Measurements from ENCODE around the gene MSL1. TPM values are rescaled to one million over a fixed set of nuclear protein-coding genes. Genes with fewer than 3 reads are reported as not detected.

MSL1 gene
- total and polyA plus RNA-seq, 2 of the 13 experiments (the other 11 are each of a cell fraction or from before 2014, with no cell fraction given): 63.8 to 88.5 TPM

DNA sequence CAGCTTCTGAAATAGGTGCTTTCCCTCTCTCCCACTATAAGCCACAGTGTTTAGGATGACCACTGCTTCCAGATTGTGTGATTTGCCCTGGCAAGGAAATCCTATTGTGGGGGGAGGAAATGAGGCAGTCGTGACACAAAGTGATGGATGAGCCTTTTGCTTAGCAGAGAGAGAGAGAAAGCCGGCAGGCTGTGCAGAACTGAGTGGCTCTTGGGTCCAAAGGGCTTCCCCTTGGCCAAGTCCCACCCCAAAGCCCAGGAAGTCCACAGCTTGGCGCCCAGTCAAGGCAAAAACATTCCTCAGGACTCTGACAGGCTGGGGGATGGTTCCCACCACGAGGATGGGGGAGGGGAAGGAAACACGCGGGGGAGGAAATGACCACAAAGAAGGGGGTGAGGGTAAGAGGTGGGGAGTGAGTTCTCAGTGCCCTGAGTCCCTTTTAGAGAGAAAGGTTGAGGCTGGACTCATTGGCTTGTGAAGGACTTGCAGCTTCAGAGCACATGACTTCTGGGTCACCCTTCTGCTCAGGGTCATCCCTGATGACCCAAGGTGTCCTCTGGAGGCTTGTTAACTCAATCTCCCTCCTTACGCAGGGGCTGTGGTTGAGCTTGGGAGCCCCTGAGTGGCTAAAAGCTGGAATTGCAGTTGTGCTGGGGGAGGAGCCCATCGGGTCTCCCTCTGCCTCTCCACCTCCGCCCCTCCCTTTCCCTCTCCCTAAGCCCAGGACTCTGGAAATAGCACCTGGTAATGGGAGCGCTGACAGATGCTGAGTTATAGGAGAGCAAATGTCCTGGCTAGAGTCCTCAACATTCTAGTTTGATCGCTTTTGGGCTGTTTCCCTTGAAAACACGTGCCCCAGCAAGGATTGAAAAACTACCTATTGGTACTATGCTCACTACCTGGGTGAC, 10.3 kb upstream of the MSL1 start (continued):
- TF ChIP-seq, protein P1, sequence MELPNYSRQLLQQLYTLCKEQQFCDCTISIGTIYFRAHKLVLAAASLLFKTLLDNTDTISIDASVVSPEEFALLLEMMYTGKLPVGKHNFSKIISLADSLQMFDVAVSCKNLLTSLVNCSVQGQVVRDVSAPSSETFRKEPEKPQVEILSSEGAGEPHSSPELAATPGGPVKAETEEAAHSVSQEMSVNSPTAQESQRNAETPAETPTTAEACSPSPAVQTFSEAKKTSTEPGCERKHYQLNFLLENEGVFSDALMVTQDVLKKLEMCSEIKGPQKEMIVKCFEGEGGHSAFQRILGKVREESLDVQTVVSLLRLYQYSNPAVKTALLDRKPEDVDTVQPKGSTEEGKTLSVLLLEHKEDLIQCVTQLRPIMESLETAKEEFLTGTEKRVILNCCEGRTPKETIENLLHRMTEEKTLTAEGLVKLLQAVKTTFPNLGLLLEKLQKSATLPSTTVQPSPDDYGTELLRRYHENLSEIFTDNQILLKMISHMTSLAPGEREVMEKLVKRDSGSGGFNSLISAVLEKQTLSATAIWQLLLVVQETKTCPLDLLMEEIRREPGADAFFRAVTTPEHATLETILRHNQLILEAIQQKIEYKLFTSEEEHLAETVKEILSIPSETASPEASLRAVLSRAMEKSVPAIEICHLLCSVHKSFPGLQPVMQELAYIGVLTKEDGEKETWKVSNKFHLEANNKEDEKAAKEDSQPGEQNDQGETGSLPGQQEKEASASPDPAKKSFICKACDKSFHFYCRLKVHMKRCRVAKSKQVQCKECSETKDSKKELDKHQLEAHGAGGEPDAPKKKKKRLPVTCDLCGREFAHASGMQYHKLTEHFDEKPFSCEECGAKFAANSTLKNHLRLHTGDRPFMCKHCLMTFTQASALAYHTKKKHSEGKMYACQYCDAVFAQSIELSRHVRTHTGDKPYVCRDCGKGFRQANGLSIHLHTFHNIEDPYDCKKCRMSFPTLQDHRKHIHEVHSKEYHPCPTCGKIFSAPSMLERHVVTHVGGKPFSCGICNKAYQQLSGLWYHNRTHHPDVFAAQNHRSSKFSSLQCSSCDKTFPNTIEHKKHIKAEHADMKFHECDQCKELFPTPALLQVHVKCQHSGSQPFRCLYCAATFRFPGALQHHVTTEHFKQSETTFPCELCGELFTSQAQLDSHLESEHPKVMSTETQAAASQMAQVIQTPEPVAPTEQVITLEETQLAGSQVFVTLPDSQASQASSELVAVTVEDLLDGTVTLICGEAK (IDR thresholded peaks at IDR 0.05): no peak
- TF ChIP-seq, protein P1 (CRISPR knock-in tag; IDR thresholded peaks at IDR 0.05): peak; percentile 32; the same call in 1 of the 2 replicates
- TF ChIP-seq DPF2 (CRISPR knock-in tag; IDR thresholded peaks at IDR 0.05; ENCODE audit: borderline replicate concordance, low read depth): peak; percentile 59; the same call in 1 of the 2 replicates
- TF ChIP-seq ZNF550 (CRISPR knock-in tag; IDR thresholded peaks at IDR 0.05; ENCODE audit: borderline replicate concordance): 0 out of 2 replicates have a peak, but pooled peaks have one; percentile 59
- TF ChIP-seq ZNF234 (CRISPR knock-in tag; conservative IDR thresholded peaks at IDR 0.05): peak; percentile 82; the same call in 1 of the 2 replicates
- TF ChIP-seq ZNF616 (CRISPR knock-in tag; IDR thresholded peaks at IDR 0.05; ENCODE audit: low read depth): no peak
- TF ChIP-seq, protein P2, sequence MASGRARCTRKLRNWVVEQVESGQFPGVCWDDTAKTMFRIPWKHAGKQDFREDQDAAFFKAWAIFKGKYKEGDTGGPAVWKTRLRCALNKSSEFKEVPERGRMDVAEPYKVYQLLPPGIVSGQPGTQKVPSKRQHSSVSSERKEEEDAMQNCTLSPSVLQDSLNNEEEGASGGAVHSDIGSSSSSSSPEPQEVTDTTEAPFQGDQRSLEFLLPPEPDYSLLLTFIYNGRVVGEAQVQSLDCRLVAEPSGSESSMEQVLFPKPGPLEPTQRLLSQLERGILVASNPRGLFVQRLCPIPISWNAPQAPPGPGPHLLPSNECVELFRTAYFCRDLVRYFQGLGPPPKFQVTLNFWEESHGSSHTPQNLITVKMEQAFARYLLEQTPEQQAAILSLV (CRISPR knock-in tag; IDR thresholded peaks at IDR 0.05; ENCODE audit: borderline replicate concordance): peak; percentile 73
- 0 out of 2 replicates have a peak, but pooled peaks have one; percentile 20 for TF ChIP-seq ZFP41 (CRISPR knock-in tag; IDR thresholded peaks at IDR 0.05; ENCODE audit: borderline replicate concordance)
- 0 out of 2 replicates have a peak, but pooled peaks have one; percentile 50 for TF ChIP-seq RFXANK (CRISPR knock-in tag; IDR thresholded peaks at IDR 0.05)
- no peak for TF ChIP-seq NFRKB (IDR thresholded peaks at IDR 0.05)
- TF ChIP-seq, protein P3, sequence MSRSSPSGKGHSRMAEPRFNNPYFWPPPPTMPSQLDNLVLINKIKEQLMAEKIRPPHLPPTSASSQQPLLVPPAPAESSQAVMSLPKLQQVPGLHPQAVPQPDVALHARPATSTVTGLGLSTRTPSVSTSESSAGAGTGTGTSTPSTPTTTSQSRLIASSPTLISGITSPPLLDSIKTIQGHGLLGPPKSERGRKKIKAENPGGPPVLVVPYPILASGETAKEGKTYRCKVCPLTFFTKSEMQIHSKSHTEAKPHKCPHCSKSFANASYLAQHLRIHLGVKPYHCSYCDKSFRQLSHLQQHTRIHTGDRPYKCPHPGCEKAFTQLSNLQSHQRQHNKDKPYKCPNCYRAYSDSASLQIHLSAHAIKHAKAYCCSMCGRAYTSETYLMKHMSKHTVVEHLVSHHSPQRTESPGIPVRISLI (CRISPR knock-in tag; IDR thresholded peaks at IDR 0.05; ENCODE audit: borderline replicate concordance): no peak
- TF ChIP-seq TOPORS (CRISPR knock-in tag; IDR thresholded peaks at IDR 0.05): no peak
